ENCODE data around the gene FRRS1. TPM values are rescaled to one million over a fixed set of nuclear protein-coding genes. Genes with fewer than 3 reads are reported as not detected.
A peak's percentile ranks its signal among the peaks of the same experiment; 100 is the strongest.

FRRS1 gene
- polyA plus RNA-seq, 2 of the 4 experiments (the other 2 are of a cell fraction) = 2.4 to 4.9 TPM

- WGBS (ENCODE audit: missing lambda C conversion rate) = 92% methylated on average over 4 of the region's 4 CpGs
- H3K4me1 ChIP-seq = no peaks in the 10 kb centered on the region; the same call in 2 of the 3 replicates
- no peak overlapping the region for H3K4me2 ChIP-seq
- DNase-seq (ENCODE audit: low read depth in 1 of 2, low spot score in 1 of 2) = peak; percentile 43 to 47
- POLR2A ChIA-PET = no interaction called here
- H3K4me3 ChIP-seq = no peak overlapping the region
- TF ChIP-seq MAZ (IDR thresholded peaks at IDR 0.05; ENCODE audit: borderline replicate concordance, low read depth, low read length) (no peak), ATOH8 (CRISPR knock-in tag; IDR thresholded peaks at IDR 0.05; ENCODE audit: low read depth) (no peak), CBX8 (IDR thresholded peaks at IDR 0.05) (no peak), MAFK (IDR thresholded peaks at IDR 0.05; ENCODE audit: partially characterized antibody) (no peak), MAX (IDR thresholded peaks at IDR 0.05) (no peak), PHF8 (IDR thresholded peaks at IDR 0.05; ENCODE audit: borderline replicate concordance, low read depth) (no peak), JUN (IDR thresholded peaks at IDR 0.05) (no peak), KDM1A (IDR thresholded peaks at IDR 0.05; ENCODE audit: low read depth) (no peak), CHD2 (IDR thresholded peaks at IDR 0.05; ENCODE audit: low read length, partially characterized antibody) (no peak), RNF2 (IDR thresholded peaks at IDR 0.05; ENCODE audit: borderline replicate concordance, low read depth) (no peak), ZNF302 (CRISPR knock-in tag; IDR thresholded peaks at IDR 0.05) (no peak), SMC3 (IDR thresholded peaks at IDR 0.05) (no peak), SREBF2 (IDR thresholded peaks at IDR 0.05) (no peak), ZFP36 (IDR thresholded peaks at IDR 0.05; ENCODE audit: borderline replicate concordance, partially characterized antibody) (no peak), EP300 (IDR thresholded peaks at IDR 0.05) (no peak), BHLHE40 (IDR thresholded peaks at IDR 0.05; ENCODE audit: low read depth, low read length) (no peak), TFCP2L1 (CRISPR knock-in tag; IDR thresholded peaks at IDR 0.05) (no peak), FOSB (CRISPR knock-in tag; IDR thresholded peaks at IDR 0.05) (no peak)
- ATAC-seq = peak; percentile 83 to 95
- CTCF ChIA-PET = interaction anchor here (0.7 kb wide), 1 partner anchor 13 kb away, joined by 3 read pairs; no protein-coding TSS in a partner anchor
- no peak for FAIRE-seq
- H3K9me3 ChIP-seq = no peaks in the 10 kb centered on the region
- no peak overlapping the region for H3K27ac ChIP-seq
These were observed 37.8 kb downstream of the FRRS1 start for GRCh38 chr1:99728494-99729235.

GRCh38 chr1:99727575-99728185 is 38.8 kb downstream of the FRRS1 start:
- POLR2A ChIA-PET = no interaction called here
- H3K4me2 ChIP-seq = no peak overlapping the region
- WGBS (ENCODE audit: missing lambda C conversion rate) = 58% methylated on average over 4 of the region's 4 CpGs

GRCh38 chr1:99726818-99727217 is 39.6 kb downstream of the FRRS1 start:
- Histone ChIP-seq H3K4me1 (no peaks in the 10 kb centered on the region; the same call in 2 of the 3 replicates), H3K4me3 (no peak overlapping the region), H3K27ac (no peak overlapping the region), H3K4me2 (no peak overlapping the region), H3K9me3 (no peaks in the 10 kb centered on the region)
- TF ChIP-seq CTCF (IDR thresholded peaks at IDR 0.05) (no peak), MAFK (IDR thresholded peaks at IDR 0.05; ENCODE audit: partially characterized antibody) (no peak), RFX5 (IDR thresholded peaks at IDR 0.05) (no peak), GATA3 (IDR thresholded peaks at IDR 0.05; ENCODE audit: borderline replicate concordance) (no peak), TP53 (CRISPR knock-in tag; IDR thresholded peaks at IDR 0.05) (no peak), HEYL (CRISPR knock-in tag; IDR thresholded peaks at IDR 0.05) (no peak), HOXB13 (CRISPR knock-in tag; IDR thresholded peaks at IDR 0.05; ENCODE audit: low read depth) (no peak), NR3C1 (IDR thresholded peaks at IDR 0.05) (no peak), CEBPB (IDR thresholded peaks at IDR 0.05) (no peak)
- DNase-seq (ENCODE audit: low read depth in 1 of 2, low spot score in 1 of 2) (no peak), ATAC-seq (no peak), FAIRE-seq (no peak)
- WGBS (ENCODE audit: missing lambda C conversion rate) = 70% methylated on average over 2 of the region's 2 CpGs
- ChIA-PET POLR2A (no interaction called here), CTCF (interaction anchor here (1.2 kb wide), 1 partner anchor 14 kb away, joined by 3 read pairs; no protein-coding TSS in a partner anchor)

More at GRCh38 chr1:99727575-99728185, 38.8 kb downstream of the FRRS1 start:
- TF ChIP-seq MAFK (IDR thresholded peaks at IDR 0.05; ENCODE audit: partially characterized antibody) (peak; percentile 30), HDAC2 (IDR thresholded peaks at IDR 0.05) (no peak)
- H3K4me3 ChIP-seq = no peak overlapping the region
- FAIRE-seq (no peak), DNase-seq (ENCODE audit: low read depth in 1 of 2, low spot score in 1 of 2) (no peak), ATAC-seq (no peak)
- H3K9me3 ChIP-seq = no peaks in the 10 kb centered on the region
- H3K4me1 ChIP-seq = no peaks in the 10 kb centered on the region; the same call in 2 of the 3 replicates
- CTCF ChIA-PET = no interaction called here
- no peak overlapping the region for H3K27ac ChIP-seq

All from A549 (cell line).